Putamen (tissue), 1 donor: ENCODE data around the gene DCAKD.
"Not testable (repeated sequence)": the region's sequence is repeated elsewhere in the genome, so short reads cannot be mapped to it uniquely, and the experiment has no call there.

Source experiments
- DNase-seq: peaks from one replicate; pipeline ENCODE4 v3.0.0-alpha.2; 2016; ENCODE audit warnings: low spot score

Gene DCAKD

GRCh38 chr17:45063198-45063597 lies 11.8 kb upstream of the DCAKD start:
- DNase-seq, result no peak

- DNase-seq, result no peak
These were observed 10.3 kb upstream of the DCAKD start for GRCh38 chr17:45061606-45062205.

- peak; percentile 99 for DNase-seq
These were observed 9.6 kb upstream of the DCAKD start, which contains the start of gene NMT1 for GRCh38 chr17:45060797-45061605. NMT1 (plus strand) TSS chr17:45061317; CDS start chr17:45061330, 13 bp downstream.

- DNase-seq, result no peak
These were observed 9.0 kb upstream of the DCAKD start for GRCh38 chr17:45060382-45060796.

GRCh38 chr17:45052052-45052772 lies 780 bp upstream of the DCAKD start:
- DNase-seq, result no peak

- DNase-seq, result not testable (repeated sequence)
These were observed 254 bp upstream of the DCAKD start for GRCh38 chr17:45051720-45052051.

- DNase-seq, result no peak
These were observed 862 bp downstream of the DCAKD start for GRCh38 chr17:45050481-45051059.

- DNase-seq, result no peak
These were observed 2.5 kb downstream of the DCAKD start for GRCh38 chr17:45048795-45049563.

GRCh38 chr17:45046537-45047125 lies 4.8 kb downstream of the DCAKD start:
- no peak for DNase-seq

- DNase-seq, result no peak
These were observed 7.5 kb downstream of the DCAKD start for GRCh38 chr17:45043813-45044540.

- DNase-seq, result no peak
These were observed 8.9 kb downstream of the DCAKD start for GRCh38 chr17:45042346-45043120.

GRCh38 chr17:45040459-45040858 lies 11.0 kb downstream of the DCAKD start:
- DNase-seq, result no peak

- DNase-seq, result no peak
These were observed 12.5 kb downstream of the DCAKD start for GRCh38 chr17:45038728-45039634.

- no peak for DNase-seq
These were observed 14.7 kb downstream of the DCAKD start for GRCh38 chr17:45036691-45037090.

GRCh38 chr17:45035848-45036247 lies 15.6 kb downstream of the DCAKD start:
- no peak for DNase-seq

- no peak for DNase-seq
These were observed 16.8 kb downstream of the DCAKD start for GRCh38 chr17:45034599-45034998.

- no peak for DNase-seq
These were observed 19.3 kb downstream of the DCAKD start for GRCh38 chr17:45032174-45032541.

GRCh38 chr17:45031231-45032173 lies 19.9 kb downstream of the DCAKD start:
- DNase-seq, result no peak
